Testis (tissue), 3 donors: Measurements from ENCODE around the gene GPS1. TPM values are rescaled to one million over a fixed set of nuclear protein-coding genes. Genes with fewer than 3 reads are reported as not detected.

Experiments used
- DNase-seq: peaks from one replicate; pipeline ENCODE4 v3.0.0-alpha.2; 2019
- H3K27ac ChIP-seq, 2 donors: fragments of 200-600 bp; sonication (generic); one replicate each; pipeline ENCODE4 v1.5.1; 2019
- H3K27me3 ChIP-seq: fragments of 200-600 bp; sonication (generic); one replicate; pipeline ENCODE4 v1.5.1; 2019
- H3K36me3 ChIP-seq: fragments of 200-600 bp; sonication (generic); one replicate; pipeline ENCODE4 v1.5.1; 2017; ENCODE audit warnings: low read depth; ENCODE audit errors: missing control alignments
- H3K4me1 ChIP-seq: fragments of 200-600 bp; sonication (generic); one replicate; pipeline ENCODE4 v1.5.1; 2019
- H3K4me3 ChIP-seq, 2 donors: fragments of 200-600 bp; sonication (generic); one replicate each; pipeline ENCODE4 v1.5.1; 2017 to 2019
- H3K9me3 ChIP-seq: fragments of 200-600 bp; sonication (generic); one replicate; pipeline ENCODE4 v1.5.1; 2017
- POLR2A ChIP-seq: fragments of 450-650 bp; IDR thresholded peaks from one replicate; pipeline ENCODE4 v1.6.1; 2017; ENCODE audit warnings: antibody characterized with exemption, mild to moderate bottlenecking, moderate library complexity
- WGBS, 2 donors: methylation state at CpG; one replicate each; pipeline ENCODE4 v1.1.5; 2018; 5-methylcytosine and 5-hydroxymethylcytosine counted together
- intact Hi-C: fragments of 100-400 bp; cut with DNase I; formaldehyde crosslinking; loops from one replicate; pipeline ENCODE4 v1.15.1; 2023; ENCODE audit warnings: low total_unique reads
- polyA plus RNA-seq: library from polyadenylated mRNA; stranded (reverse); fragments of 350-450 nt; fragmentation: Illumina TruSeq; extraction: RNeasy Lipid Tissue Mini Kit (QIAGEN cat#74804); gene quantifications from one replicate; pipeline ENCODE4 v1.2.3, GENCODE V29; 2014; ENCODE audit warnings: low read depth, low replicate concordance; ENCODE audit not compliant: insufficient read depth
- total RNA-seq, 2 donors: library from RNA; depleted of rRNA; stranded (reverse); fragments of >200 nt; gene quantifications; one replicate each; pipeline ENCODE4 v1.2.3, GENCODE V29; 2016
- TF ChIP-seq, protein P1 (sequence below), 3 experiments: fragments of 450-650 bp in 2 of 3; fragments of 200-600 bp in 1 of 3; sonication (generic) in 1 of 3; IDR thresholded peaks; one replicate each; pipeline ENCODE4 v1.5.1; 2016 to 2019; ENCODE audit warnings: antibody characterized with exemption in 3 of 3, mild to moderate bottlenecking in 2 of 3, moderate library complexity in 1 of 3

The GPS1 gene
- total and polyA plus RNA-seq, 3 donors from 2014 or later, result 170 to 190 (median 178) TPM

DNA sequence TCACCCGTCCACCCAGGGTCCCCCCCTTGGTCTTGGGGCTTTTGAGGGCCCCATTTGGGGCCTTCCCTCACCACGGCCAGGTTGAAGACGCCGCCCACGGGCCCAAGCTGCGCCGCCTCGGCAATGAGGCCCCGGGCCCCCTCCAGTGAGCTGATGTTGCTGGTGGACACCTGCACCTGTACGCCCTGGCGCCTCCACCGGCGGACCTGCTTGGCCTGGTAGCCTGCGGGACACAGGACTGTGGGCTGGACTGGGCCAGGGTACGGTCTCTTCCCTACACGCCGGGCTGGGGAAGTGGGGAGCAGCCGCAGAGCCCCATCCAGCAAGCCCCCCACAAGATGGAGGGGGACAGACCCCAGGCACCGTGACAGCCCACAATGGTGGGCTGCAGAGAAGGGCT lies 30.8 kb downstream of the GPS1 start:
- intact Hi-C loops, result no loop called here
- 92% methylated on average over 19 of the region's 19 CpGs; no CpG with 5 or more reads in 1 of the 2 donors for WGBS, 2 donors
- Histone ChIP-seq H3K27me3 (no peaks in the 10 kb centered on the region), H3K4me1 (peaks cover 10% of the 10 kb centered on the region), H3K27ac (no peak overlapping the region), H3K36me3 (no peaks in the 10 kb centered on the region), H3K9me3 (no peaks in the 10 kb centered on the region), H3K4me3 (no peak overlapping the region)
- no peak for DNase-seq
- TF ChIP-seq POLR2A, result no peak
- TF ChIP-seq, protein P1, sequence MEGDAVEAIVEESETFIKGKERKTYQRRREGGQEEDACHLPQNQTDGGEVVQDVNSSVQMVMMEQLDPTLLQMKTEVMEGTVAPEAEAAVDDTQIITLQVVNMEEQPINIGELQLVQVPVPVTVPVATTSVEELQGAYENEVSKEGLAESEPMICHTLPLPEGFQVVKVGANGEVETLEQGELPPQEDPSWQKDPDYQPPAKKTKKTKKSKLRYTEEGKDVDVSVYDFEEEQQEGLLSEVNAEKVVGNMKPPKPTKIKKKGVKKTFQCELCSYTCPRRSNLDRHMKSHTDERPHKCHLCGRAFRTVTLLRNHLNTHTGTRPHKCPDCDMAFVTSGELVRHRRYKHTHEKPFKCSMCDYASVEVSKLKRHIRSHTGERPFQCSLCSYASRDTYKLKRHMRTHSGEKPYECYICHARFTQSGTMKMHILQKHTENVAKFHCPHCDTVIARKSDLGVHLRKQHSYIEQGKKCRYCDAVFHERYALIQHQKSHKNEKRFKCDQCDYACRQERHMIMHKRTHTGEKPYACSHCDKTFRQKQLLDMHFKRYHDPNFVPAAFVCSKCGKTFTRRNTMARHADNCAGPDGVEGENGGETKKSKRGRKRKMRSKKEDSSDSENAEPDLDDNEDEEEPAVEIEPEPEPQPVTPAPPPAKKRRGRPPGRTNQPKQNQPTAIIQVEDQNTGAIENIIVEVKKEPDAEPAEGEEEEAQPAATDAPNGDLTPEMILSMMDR (IDR thresholded peaks at IDR 0.05), result no peak

DNA sequence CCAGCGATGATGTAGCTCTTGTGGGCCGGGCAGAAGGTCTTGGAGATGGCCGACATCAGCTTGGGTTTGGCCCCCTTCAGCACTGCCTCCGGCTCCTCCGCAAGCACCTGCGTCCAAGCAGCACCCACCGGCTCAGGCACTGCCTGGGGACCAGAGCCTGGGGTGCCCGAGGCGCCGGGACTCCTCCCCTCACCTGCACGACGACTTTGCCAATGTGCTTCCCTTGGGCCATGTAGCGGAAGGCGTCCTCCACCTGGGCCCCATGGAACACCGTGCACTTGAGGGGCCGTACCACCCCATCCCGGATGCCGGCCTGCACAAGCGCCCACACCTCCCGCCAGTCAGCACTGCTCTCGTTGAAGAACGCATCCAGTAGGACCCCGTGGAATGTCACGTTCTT lies 31.3 kb downstream of the GPS1 start:
- 92 to 100% methylated on average over 1 to 24 of the region's 24 CpGs for WGBS, 2 donors
- intact Hi-C loops, result no loop called here
- H3K4me1 ChIP-seq, result peaks cover 4% of the 10 kb centered on the region
- no peaks in the 10 kb centered on the region for H3K36me3 ChIP-seq
- no peaks in the 10 kb centered on the region for H3K9me3 ChIP-seq
- no peak for TF ChIP-seq POLR2A
- TF ChIP-seq, protein P1 (IDR thresholded peaks at IDR 0.05), result no peak
- H3K4me3 ChIP-seq, result no peak overlapping the region
- no peak overlapping the region for H3K27ac ChIP-seq
- no peaks in the 10 kb centered on the region for H3K27me3 ChIP-seq
- no peak for DNase-seq

DNA sequence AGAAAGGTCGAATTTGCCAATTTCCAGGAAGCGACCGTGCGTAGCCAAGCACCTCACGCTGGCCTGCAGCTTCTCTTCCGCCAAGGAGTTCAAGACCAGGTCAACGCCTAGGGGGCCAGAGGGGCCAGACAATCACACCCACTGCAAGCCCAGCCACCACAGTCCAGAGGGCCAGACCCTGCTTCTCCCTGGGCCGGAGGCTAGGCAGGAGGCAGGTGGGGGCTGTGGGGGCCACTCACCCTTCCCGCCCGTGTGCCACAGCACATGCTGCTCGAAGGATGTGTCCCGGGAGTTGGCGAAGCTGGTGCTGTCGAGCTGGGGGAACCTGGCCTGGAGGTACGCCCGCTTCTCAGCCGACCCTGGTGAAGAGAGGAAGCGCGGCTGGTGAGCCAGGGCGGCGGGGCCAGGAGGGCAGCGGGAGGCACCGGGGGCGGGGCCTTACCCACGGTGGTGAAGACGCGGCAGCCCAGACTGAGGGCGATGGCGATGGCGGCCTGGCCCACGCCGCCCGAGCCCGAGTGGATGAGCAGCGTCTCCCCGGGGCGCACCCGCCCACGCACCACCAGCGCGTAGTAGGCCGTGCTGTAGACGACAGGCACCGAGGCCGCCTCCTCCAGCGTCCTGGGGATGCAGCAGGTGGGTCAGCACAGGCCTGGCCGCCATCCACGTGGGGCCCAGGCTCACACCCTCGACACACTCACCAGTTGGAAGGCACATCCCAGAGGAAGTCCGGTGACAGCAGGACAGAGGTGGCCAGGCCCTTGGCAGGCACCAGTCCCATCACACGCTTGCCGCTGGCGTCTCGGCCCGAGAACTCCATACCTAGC lies 32.0 kb downstream of the GPS1 start:
- H3K36me3 ChIP-seq, result no peaks in the 10 kb centered on the region
- no peak overlapping the region for H3K4me3 ChIP-seq
- H3K4me1 ChIP-seq, result no peaks in the 10 kb centered on the region
- no peak for DNase-seq
- intact Hi-C loops, result no loop called here
- no peak overlapping the region for H3K27ac ChIP-seq
- H3K27me3 ChIP-seq, result no peaks in the 10 kb centered on the region
- no peaks in the 10 kb centered on the region for H3K9me3 ChIP-seq
- TF ChIP-seq POLR2A, result no peak
- TF ChIP-seq, protein P1 (IDR thresholded peaks at IDR 0.05), result no peak
- WGBS, 2 donors, result 88 to 93% methylated on average over 26 to 37 of the region's 55 CpGs

DNA sequence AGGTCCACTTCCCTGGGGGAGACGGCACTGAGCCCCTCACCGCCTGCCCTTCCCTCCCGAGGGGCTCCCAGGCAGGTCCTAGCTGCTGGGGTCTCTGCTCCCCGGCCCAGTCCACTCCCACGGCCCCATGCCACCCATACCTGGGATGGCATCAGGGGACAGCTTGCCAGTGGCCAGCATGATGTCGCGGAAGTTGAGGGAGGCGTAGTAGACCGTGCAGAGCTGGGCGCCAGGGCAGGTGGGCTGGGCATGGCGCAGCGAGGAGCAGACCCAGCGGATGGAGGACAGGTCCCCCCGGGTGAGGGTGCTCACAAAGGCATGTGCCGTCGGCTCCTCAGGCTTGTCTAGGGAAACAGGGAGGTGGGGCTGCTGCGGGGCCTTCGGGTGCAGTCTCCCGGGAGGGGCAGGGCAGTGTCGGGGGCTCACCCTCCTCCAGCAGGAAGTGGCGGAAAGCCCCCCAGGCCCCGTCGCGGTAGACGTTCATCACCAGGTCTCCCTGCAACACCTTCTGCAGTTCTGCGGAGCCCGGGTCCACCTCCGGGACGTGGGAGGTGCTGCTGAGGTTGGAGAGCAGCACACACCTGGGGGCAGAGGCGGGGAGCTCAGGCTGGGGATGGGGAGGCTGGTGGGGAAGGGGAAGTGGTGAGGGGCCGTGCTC lies 32.8 kb downstream of the GPS1 start:
- Histone ChIP-seq H3K4me3 (no peak overlapping the region), H3K36me3 (no peaks in the 10 kb centered on the region), H3K4me1 (no peaks in the 10 kb centered on the region), H3K27me3 (no peaks in the 10 kb centered on the region), H3K9me3 (no peaks in the 10 kb centered on the region), H3K27ac (no peak overlapping the region)
- TF ChIP-seq, protein P1 (IDR thresholded peaks at IDR 0.05), result no peak
- no peak for TF ChIP-seq POLR2A
- DNase-seq, result no peak
- 93 to 96% methylated on average over 18 to 30 of the region's 31 CpGs for WGBS, 2 donors
- intact Hi-C loops, result no loop called here
